ENCODE results near the gene GLMP.

- TF ChIP-seq CTCF (IDR thresholded peaks at IDR 0.05) (no peak), POLR2A (IDR thresholded peaks at IDR 0.05) (no peak)
Measured at GRCh38 chr1:156344409-156344808, 48.9 kb upstream of the GLMP start.
